Neural cell (in vitro differentiated cells): ENCODE measurements around the gene PEX6. TPM values are rescaled to one million over a fixed set of nuclear protein-coding genes. Genes with fewer than 3 reads are reported as not detected.

Experiments used
- H2AFZ ChIP-seq: fragments of 200-600, 300-800 bp; sonication (generic), shearing (Covaris generic); 2 replicates; pipeline ENCODE4 v1.6.0; 2014; ENCODE audit warnings: low read depth, mild to moderate bottlenecking, antibody characterized with exemption, low read length, moderate library complexity
- H3F3A ChIP-seq: fragments of 200-600 bp; shearing (Covaris generic); 2 replicates; pipeline ENCODE4 v1.6.1; 2016; ENCODE audit warnings: mild to moderate bottlenecking, moderate library complexity, mixed read lengths, antibody characterized with exemption, low read length; ENCODE audit not compliant: insufficient read depth, poor library complexity, severe bottlenecking
- H3K27ac ChIP-seq: fragments of 200-600, 300-800 bp; sonication (generic), shearing (Covaris generic); 2 replicates; pipeline ENCODE4 v1.5.1; 2014; ENCODE audit warnings: mild to moderate bottlenecking, low read length, moderate library complexity
- H3K27me3 ChIP-seq: fragments of 300-800, 200-600 bp; sonication (generic), shearing (Covaris generic); 2 replicates; pipeline ENCODE4 v1.6.0; 2014; ENCODE audit warnings: mild to moderate bottlenecking, low read depth, low read length, moderate library complexity; ENCODE audit not compliant: insufficient read depth
- H3K36me3 ChIP-seq: fragments of 300-800, 200-600 bp; sonication (generic), shearing (Covaris generic); 2 replicates; pipeline ENCODE4 v1.5.1; 2014; ENCODE audit warnings: mild to moderate bottlenecking, antibody characterized with exemption, low read length, moderate library complexity; ENCODE audit not compliant: insufficient read depth
- H3K4me2 ChIP-seq: fragments of 300-800, 200-600 bp; sonication (generic), shearing (Covaris generic); 2 replicates; pipeline ENCODE4 v1.6.0; 2014; ENCODE audit warnings: mild to moderate bottlenecking, low read length
- H3K4me3 ChIP-seq: fragments of 300-800, 200-600 bp; sonication (generic), shearing (Covaris generic); 2 replicates; pipeline ENCODE4 v1.5.1; 2014; ENCODE audit warnings: mild to moderate bottlenecking, low read length, moderate library complexity
- H3K79me2 ChIP-seq: fragments of 200-600 bp; shearing (Covaris generic); replicated peaks from 2 replicates; pipeline ENCODE4 v1.6.0; 2014; ENCODE audit warnings: mild to moderate bottlenecking, low read length, moderate library complexity; ENCODE audit not compliant: insufficient read depth
- H3K9ac ChIP-seq: fragments of 300-800, 200-600 bp; sonication (generic), shearing (Covaris generic); 2 replicates; pipeline ENCODE4 v1.6.1; 2016; ENCODE audit warnings: mild to moderate bottlenecking, low read length, mixed read lengths
- H3K9me2 ChIP-seq: fragments of 200-600 bp; shearing (Covaris generic); 2 replicates; pipeline ENCODE4 v1.6.1; 2016; ENCODE audit warnings: mild to moderate bottlenecking, low read length, mixed read lengths; ENCODE audit not compliant: insufficient read depth
- H3K9me3 ChIP-seq: fragments of 200-600, 300-800 bp; sonication (generic), shearing (Covaris generic); 2 replicates; pipeline ENCODE4 v1.6.1; 2016; ENCODE audit warnings: mild to moderate bottlenecking, mixed run types, low read length, moderate library complexity, mixed read lengths
- H4K20me1 ChIP-seq: fragments of 200-600 bp; shearing (Covaris generic); 2 replicates; pipeline ENCODE4 v1.6.1; 2016; ENCODE audit warnings: mild to moderate bottlenecking, mixed run types; ENCODE audit not compliant: insufficient read depth
- EP300 ChIP-seq: fragments of 450-650 bp; conservative IDR thresholded peaks from 2 replicates; pipeline ENCODE4 v1.6.1; 2014; ENCODE audit warnings: antibody characterized with exemption, mild to moderate bottlenecking, moderate library complexity; ENCODE audit not compliant: poor library complexity, severe bottlenecking
- EZH2 ChIP-seq: fragments of 200-600, 300-800 bp; shearing (Covaris generic), sonication (generic); IDR thresholded peaks from 2 replicates; pipeline ENCODE4 v1.6.1; 2014; ENCODE audit warnings: antibody characterized with exemption, low read length, borderline replicate concordance, mild to moderate bottlenecking; ENCODE audit not compliant: insufficient read depth, poor library complexity, severe bottlenecking
- MXI1 ChIP-seq: fragments of 450-650 bp; conservative IDR thresholded peaks from 2 replicates; pipeline ENCODE4 v1.6.1; 2014; ENCODE audit warnings: antibody characterized with exemption, mild to moderate bottlenecking; ENCODE audit not compliant: poor library complexity, severe bottlenecking
- POLR2AphosphoS5 ChIP-seq: IDR thresholded peaks from 2 replicates; pipeline ENCODE4 v1.6.1; 2012
- RAD21 ChIP-seq: fragments of 450-650 bp; conservative IDR thresholded peaks from 2 replicates; pipeline ENCODE4 v1.6.1; 2014; ENCODE audit warnings: antibody characterized with exemption, mild to moderate bottlenecking, moderate library complexity
- SMC3 ChIP-seq: fragments of 450-650 bp; conservative IDR thresholded peaks from 2 replicates; pipeline ENCODE4 v1.6.1; 2014; ENCODE audit warnings: antibody characterized with exemption, mild to moderate bottlenecking, moderate library complexity; ENCODE audit not compliant: poor library complexity
- TAF1 ChIP-seq: IDR thresholded peaks from 2 replicates; pipeline ENCODE4 v1.6.1; 2012; ENCODE audit warnings: low read depth
- polyA plus RNA-seq: library from polyadenylated mRNA; depleted of rRNA; stranded (reverse); fragments of >200 nt; gene quantifications from 2 replicates; pipeline ENCODE4 v1.2.3, GENCODE V29; 2014
- TF ChIP-seq, protein P1 (sequence below): fragments of 450-650 bp; IDR thresholded peaks from 2 replicates; pipeline ENCODE4 v1.5.1; 2014; ENCODE audit warnings: antibody characterized with exemption, mild to moderate bottlenecking, moderate library complexity; ENCODE audit not compliant: poor library complexity, severe bottlenecking
- TF ChIP-seq, protein P2 (sequence below): IDR thresholded peaks from 2 replicates; pipeline ENCODE4 v1.6.1; 2012; ENCODE audit warnings: borderline replicate concordance

PEX6 gene
- polyA plus RNA-seq, 1 donor from 2014 or later = 20.4 TPM

- peak overlapping the region; percentile 60 for H3K27ac ChIP-seq
Measured at GRCh38 chr6:42984924-42985475, 6.0 kb upstream of the PEX6 start.

GRCh38 chr6:42984001-42984923 is 5.3 kb upstream of the PEX6 start, which contains the start of gene PPP2R5D:
PPP2R5D (plus strand) TSS chr6:42984570; CDS start chr6:42984678, 108 bp downstream.
- Histone ChIP-seq H4K20me1 (no peaks in the 10 kb centered on the region), H3F3A (peaks cover 4% of the 10 kb centered on the region), H3K4me3 (peak within 1 kb of the TSS; percentile 96), H3K9me3 (no peaks in the 10 kb centered on the region), H3K4me2 (peak within 1 kb of the TSS; percentile 91), H2AFZ (peak within 1 kb of the TSS; percentile 85), H3K9ac (peak within 1 kb of the TSS; percentile 92), H3K9me2 (no peaks in the 10 kb centered on the region), H3K79me2 (peaks cover 12% of the 10 kb centered on the region), H3K36me3 (no peaks in the 10 kb centered on the region), H3K27me3 (no peaks in the 10 kb centered on the region), H3K27ac (peak within 1 kb of the TSS; percentile 97)
- TF ChIP-seq MXI1 (peak; percentile 38), SMC3 (no peak), TAF1 (peak; percentile 92), EP300 (no peak), RAD21 (no peak), EZH2 (no peak), POLR2AphosphoS5 (peak; percentile 95)
- TF ChIP-seq, protein P1, sequence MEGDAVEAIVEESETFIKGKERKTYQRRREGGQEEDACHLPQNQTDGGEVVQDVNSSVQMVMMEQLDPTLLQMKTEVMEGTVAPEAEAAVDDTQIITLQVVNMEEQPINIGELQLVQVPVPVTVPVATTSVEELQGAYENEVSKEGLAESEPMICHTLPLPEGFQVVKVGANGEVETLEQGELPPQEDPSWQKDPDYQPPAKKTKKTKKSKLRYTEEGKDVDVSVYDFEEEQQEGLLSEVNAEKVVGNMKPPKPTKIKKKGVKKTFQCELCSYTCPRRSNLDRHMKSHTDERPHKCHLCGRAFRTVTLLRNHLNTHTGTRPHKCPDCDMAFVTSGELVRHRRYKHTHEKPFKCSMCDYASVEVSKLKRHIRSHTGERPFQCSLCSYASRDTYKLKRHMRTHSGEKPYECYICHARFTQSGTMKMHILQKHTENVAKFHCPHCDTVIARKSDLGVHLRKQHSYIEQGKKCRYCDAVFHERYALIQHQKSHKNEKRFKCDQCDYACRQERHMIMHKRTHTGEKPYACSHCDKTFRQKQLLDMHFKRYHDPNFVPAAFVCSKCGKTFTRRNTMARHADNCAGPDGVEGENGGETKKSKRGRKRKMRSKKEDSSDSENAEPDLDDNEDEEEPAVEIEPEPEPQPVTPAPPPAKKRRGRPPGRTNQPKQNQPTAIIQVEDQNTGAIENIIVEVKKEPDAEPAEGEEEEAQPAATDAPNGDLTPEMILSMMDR = peak; percentile 7

More at GRCh38 chr6:42984924-42985475, 6.0 kb upstream of the PEX6 start:
- Histone ChIP-seq H3K27me3 (no peaks in the 10 kb centered on the region), H2AFZ (peak overlapping the region; percentile 85), H3K79me2 (peaks cover 12% of the 10 kb centered on the region), H4K20me1 (no peaks in the 10 kb centered on the region), H3K4me3 (peak overlapping the region; percentile 96), H3K4me2 (peak overlapping the region; percentile 91), H3K36me3 (no peaks in the 10 kb centered on the region), H3K9ac (peak overlapping the region; percentile 92), H3F3A (peaks cover 4% of the 10 kb centered on the region), H3K9me3 (no peaks in the 10 kb centered on the region), H3K9me2 (no peaks in the 10 kb centered on the region)
- TF ChIP-seq RAD21 = no peak
- no peak for TF ChIP-seq EP300
- TF ChIP-seq, protein P1 = no peak
- TF ChIP-seq POLR2AphosphoS5 = no peak
- TF ChIP-seq SMC3 = no peak
- TF ChIP-seq, protein P2, sequence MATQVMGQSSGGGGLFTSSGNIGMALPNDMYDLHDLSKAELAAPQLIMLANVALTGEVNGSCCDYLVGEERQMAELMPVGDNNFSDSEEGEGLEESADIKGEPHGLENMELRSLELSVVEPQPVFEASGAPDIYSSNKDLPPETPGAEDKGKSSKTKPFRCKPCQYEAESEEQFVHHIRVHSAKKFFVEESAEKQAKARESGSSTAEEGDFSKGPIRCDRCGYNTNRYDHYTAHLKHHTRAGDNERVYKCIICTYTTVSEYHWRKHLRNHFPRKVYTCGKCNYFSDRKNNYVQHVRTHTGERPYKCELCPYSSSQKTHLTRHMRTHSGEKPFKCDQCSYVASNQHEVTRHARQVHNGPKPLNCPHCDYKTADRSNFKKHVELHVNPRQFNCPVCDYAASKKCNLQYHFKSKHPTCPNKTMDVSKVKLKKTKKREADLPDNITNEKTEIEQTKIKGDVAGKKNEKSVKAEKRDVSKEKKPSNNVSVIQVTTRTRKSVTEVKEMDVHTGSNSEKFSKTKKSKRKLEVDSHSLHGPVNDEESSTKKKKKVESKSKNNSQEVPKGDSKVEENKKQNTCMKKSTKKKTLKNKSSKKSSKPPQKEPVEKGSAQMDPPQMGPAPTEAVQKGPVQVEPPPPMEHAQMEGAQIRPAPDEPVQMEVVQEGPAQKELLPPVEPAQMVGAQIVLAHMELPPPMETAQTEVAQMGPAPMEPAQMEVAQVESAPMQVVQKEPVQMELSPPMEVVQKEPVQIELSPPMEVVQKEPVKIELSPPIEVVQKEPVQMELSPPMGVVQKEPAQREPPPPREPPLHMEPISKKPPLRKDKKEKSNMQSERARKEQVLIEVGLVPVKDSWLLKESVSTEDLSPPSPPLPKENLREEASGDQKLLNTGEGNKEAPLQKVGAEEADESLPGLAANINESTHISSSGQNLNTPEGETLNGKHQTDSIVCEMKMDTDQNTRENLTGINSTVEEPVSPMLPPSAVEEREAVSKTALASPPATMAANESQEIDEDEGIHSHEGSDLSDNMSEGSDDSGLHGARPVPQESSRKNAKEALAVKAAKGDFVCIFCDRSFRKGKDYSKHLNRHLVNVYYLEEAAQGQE = no peak
- no peak for TF ChIP-seq TAF1
- TF ChIP-seq EZH2 = no peak
- TF ChIP-seq MXI1 = no peak
